Measurements from ENCODE around the gene ENO3. TPM values are rescaled to one million over a fixed set of nuclear protein-coding genes. Genes with fewer than 3 reads are reported as not detected.
A peak's percentile ranks its signal among the peaks of the same experiment; 100 is the strongest.

ENO3 gene
- total RNA-seq, 4 donors from 2014 or later, result 2.0 to 4.2 (median 3.2) TPM

GRCh38 chr17:4948166-4948930, 2.6 kb upstream of the ENO3 start, which contains the start of gene PFN1:
Gene PFN1 (minus strand): TSS chr17:4948530. CDS start chr17:4948394, 136 bp downstream.
- DNase-seq (ENCODE audit: low spot score in 2 of 2), result peak; percentile 95 to 98
- peaks cover 60% of the 10 kb centered on the region for H3K4me1 ChIP-seq
- no peaks in the 10 kb centered on the region for H3K9me3 ChIP-seq
- 0% methylated on average over 6 of the region's 59 CpGs for WGBS
- peak within 1 kb of the TSS; percentile 98 for H3K27ac ChIP-seq
- H3K4me3 ChIP-seq, result peak within 1 kb of the TSS; percentile 85
- H3K27me3 ChIP-seq, result no peaks in the 10 kb centered on the region
- peak in 1 of 2 donors; percentile 82 for TF ChIP-seq POLR2A (IDR thresholded peaks at IDR 0.05)
- no peak for TF ChIP-seq EP300 (IDR thresholded peaks at IDR 0.05)
- peaks cover 15% of the 10 kb centered on the region for H3K36me3 ChIP-seq

GRCh38 chr17:4948931-4949320, 2.0 kb upstream of the ENO3 start:
- peak; percentile 85 for DNase-seq (ENCODE audit: low spot score in 2 of 2)
- peaks cover 61% of the 10 kb centered on the region for H3K4me1 ChIP-seq
- H3K27ac ChIP-seq, result peak overlapping the region; percentile 98
- no peaks in the 10 kb centered on the region for H3K27me3 ChIP-seq
- H3K9me3 ChIP-seq, result no peaks in the 10 kb centered on the region
- peaks cover 10% of the 10 kb centered on the region for H3K36me3 ChIP-seq
- peak overlapping the region; percentile 85 for H3K4me3 ChIP-seq
- no peak for TF ChIP-seq CTCF (IDR thresholded peaks at IDR 0.05)
- no peak for TF ChIP-seq EP300 (IDR thresholded peaks at IDR 0.05)
- 1% methylated on average over 38 of the region's 40 CpGs for WGBS

- 0% methylated on average over 19 of the region's 75 CpGs for WGBS
- Histone ChIP-seq H3K4me1 (peaks cover 55% of the 10 kb centered on the region), H3K9me3 (no peaks in the 10 kb centered on the region), H3K4me3 (peak overlapping the region; percentile 85), H3K27ac (peak overlapping the region; percentile 98), H3K36me3 (peaks cover 5% of the 10 kb centered on the region), H3K27me3 (no peaks in the 10 kb centered on the region)
- no peak for TF ChIP-seq POLR2AphosphoS5 (IDR thresholded peaks at IDR 0.05)
- peak in 1 of 2 donors; percentile 90 for DNase-seq (ENCODE audit: low spot score in 2 of 2)
Observed at GRCh38 chr17:4949321-4950074, 1.4 kb upstream of the ENO3 start.

- Histone ChIP-seq H3K27me3 (no peaks in the 10 kb centered on the region), H3K4me1 (peaks cover 48% of the 10 kb centered on the region), H3K9me3 (no peaks in the 10 kb centered on the region), H3K27ac (peak overlapping the region; percentile 98), H3K4me3 (peak overlapping the region; percentile 85), H3K36me3 (no peaks in the 10 kb centered on the region)
- 11% methylated on average over 27 of the region's 52 CpGs for WGBS
- TF ChIP-seq POLR2A (IDR thresholded peaks at IDR 0.05) (no peak), EP300 (IDR thresholded peaks at IDR 0.05) (no peak), POLR2AphosphoS5 (IDR thresholded peaks at IDR 0.05) (no peak), CTCF (IDR thresholded peaks at IDR 0.05) (no peak)
- peak; percentile 80 to 84 for DNase-seq (ENCODE audit: low spot score in 2 of 2)
Observed at GRCh38 chr17:4950075-4950745, 709 bp upstream of the ENO3 start.

- 86% methylated on average over 3 of the region's 3 CpGs for WGBS
- Histone ChIP-seq H3K9me3 (no peaks in the 10 kb centered on the region), H3K4me3 (no peak overlapping the region), H3K27ac (no peak overlapping the region), H3K4me1 (peaks cover 35% of the 10 kb centered on the region), H3K36me3 (no peaks in the 10 kb centered on the region), H3K27me3 (no peaks in the 10 kb centered on the region)
- no peak for DNase-seq (ENCODE audit: low spot score in 2 of 2)
- TF ChIP-seq EP300 (IDR thresholded peaks at IDR 0.05) (no peak), CTCF (IDR thresholded peaks at IDR 0.05) (no peak), POLR2AphosphoS5 (IDR thresholded peaks at IDR 0.05) (no peak), POLR2A (IDR thresholded peaks at IDR 0.05) (no peak)
Observed at GRCh38 chr17:4951486-4951885, 567 bp downstream of the ENO3 start.

Measured in suprapubic skin (tissue), 4 donors.